AG10803 (cell line): ENCODE data around the gene FAM78A.

ENCODE experiments used
- DNase-seq: peaks from one replicate; pipeline ENCODE4 v3.0.0; 2010; ENCODE audit warnings: low read depth
- H3K4me3 ChIP-seq: 2 replicates; pipeline ENCODE4 v1.5.1; 2011; ENCODE audit warnings: mild to moderate bottlenecking, low read length, control low read depth
- CTCF ChIP-seq: conservative IDR thresholded peaks from 2 replicates; pipeline ENCODE4 v1.5.1; 2011; ENCODE audit warnings: mild to moderate bottlenecking, low read length, control low read depth, inconsistent platforms

Gene FAM78A

GRCh38 chr9:131312822-131313770, 36.8 kb upstream of the FAM78A start:
- DNase-seq, result no peak
- H3K4me3 ChIP-seq, result no peak overlapping the region
- no peak for TF ChIP-seq CTCF

GRCh38 chr9:131312246-131312645, 35.9 kb upstream of the FAM78A start:
- TF ChIP-seq CTCF, result no peak
- H3K4me3 ChIP-seq, result no peak overlapping the region
- DNase-seq, result no peak

GRCh38 chr9:131310833-131311554, 34.7 kb upstream of the FAM78A start:
- DNase-seq, result no peak
- TF ChIP-seq CTCF, result no peak
- no peak overlapping the region for H3K4me3 ChIP-seq

- DNase-seq, result no peak
- H3K4me3 ChIP-seq, result no peak overlapping the region
- TF ChIP-seq CTCF, result no peak
Observed at GRCh38 chr9:131309530-131310276, 33.4 kb upstream of the FAM78A start.

- H3K4me3 ChIP-seq, result no peak overlapping the region
- TF ChIP-seq CTCF, result no peak
- no peak for DNase-seq
Observed at GRCh38 chr9:131308906-131309529, 32.7 kb upstream of the FAM78A start.

- DNase-seq, result no peak
- H3K4me3 ChIP-seq, result no peak overlapping the region
- TF ChIP-seq CTCF, result no peak
Observed at GRCh38 chr9:131308452-131308851, 32.1 kb upstream of the FAM78A start.
